HUES64 (cell line): Measurements from ENCODE around the gene CYP4F22.

Experiments used
- H3K27ac ChIP-seq: 2 replicates; pipeline ENCODE4 v1.7.0; 2013; ENCODE audit warnings: low read depth, low read length, inconsistent platforms
- H3K27me3 ChIP-seq: 2 replicates; pipeline ENCODE4 v1.6.1; 2013; ENCODE audit warnings: mild to moderate bottlenecking, low read length; ENCODE audit not compliant: insufficient read depth
- H3K36me3 ChIP-seq: 2 replicates; pipeline ENCODE4 v1.6.1; 2013; ENCODE audit warnings: mild to moderate bottlenecking, low read length; ENCODE audit not compliant: insufficient read depth
- H3K4me1 ChIP-seq: 2 replicates; pipeline ENCODE4 v1.6.1; 2013; ENCODE audit warnings: mild to moderate bottlenecking, low read length, moderate library complexity; ENCODE audit not compliant: insufficient read depth
- H3K4me3 ChIP-seq: 2 replicates; pipeline ENCODE4 v1.5.1; 2013; ENCODE audit warnings: mild to moderate bottlenecking, low read length, moderate library complexity
- H3K9ac ChIP-seq: 2 replicates; pipeline ENCODE4 v1.6.1; 2013; ENCODE audit warnings: mild to moderate bottlenecking, low read depth, low read length
- H3K9me3 ChIP-seq: 2 replicates; pipeline ENCODE4 v1.6.1; 2013; ENCODE audit warnings: low read depth, low read length; ENCODE audit not compliant: insufficient read depth
- WGBS: fragments of 150-250, 120-280 bp; methylation state at CpG from one replicate; pipeline ENCODE4 v1.1.7; 2013; ENCODE audit warnings: missing lambda C conversion rate; 5-methylcytosine and 5-hydroxymethylcytosine counted together

CYP4F22 gene

GRCh38 chr19:15544283-15544682, 36.0 kb downstream of the CYP4F22 start:
- H3K9ac ChIP-seq: no peak overlapping the region
- no peaks in the 10 kb centered on the region for H3K27me3 ChIP-seq
- H3K4me1 ChIP-seq: no peaks in the 10 kb centered on the region
- no peak overlapping the region; the same call in 1 of the 2 replicates for H3K4me3 ChIP-seq
- H3K27ac ChIP-seq: no peak overlapping the region
- H3K36me3 ChIP-seq: no peaks in the 10 kb centered on the region
- peaks cover 74% of the 10 kb centered on the region for H3K9me3 ChIP-seq

GRCh38 chr19:15544970-15545369, 36.6 kb downstream of the CYP4F22 start:
- H3K9me3 ChIP-seq: peaks cover 75% of the 10 kb centered on the region
- H3K9ac ChIP-seq: no peak overlapping the region
- no peaks in the 10 kb centered on the region for H3K4me1 ChIP-seq
- 60% methylated on average over 1 of the region's 1 CpG for WGBS
- H3K27me3 ChIP-seq: no peaks in the 10 kb centered on the region
- no peak overlapping the region for H3K27ac ChIP-seq
- no peak overlapping the region for H3K4me3 ChIP-seq
- H3K36me3 ChIP-seq: no peaks in the 10 kb centered on the region

- H3K9me3 ChIP-seq: peaks cover 72% of the 10 kb centered on the region
- no peak overlapping the region for H3K9ac ChIP-seq
- H3K27me3 ChIP-seq: no peaks in the 10 kb centered on the region
- no peaks in the 10 kb centered on the region for H3K36me3 ChIP-seq
- 71% methylated on average over 2 of the region's 2 CpGs for WGBS
- H3K27ac ChIP-seq: no peak overlapping the region
- H3K4me1 ChIP-seq: no peaks in the 10 kb centered on the region
- no peak overlapping the region for H3K4me3 ChIP-seq
Measured at GRCh38 chr19:15548648-15549047, 40.3 kb downstream of the CYP4F22 start.

- Histone ChIP-seq H3K9ac (no peak overlapping the region), H3K9me3 (peaks cover 63% of the 10 kb centered on the region), H3K4me3 (no peak overlapping the region), H3K36me3 (no peaks in the 10 kb centered on the region), H3K27me3 (no peaks in the 10 kb centered on the region), H3K4me1 (no peaks in the 10 kb centered on the region), H3K27ac (no peak overlapping the region)
- WGBS: 81% methylated on average over 4 of the region's 5 CpGs
Measured at GRCh38 chr19:15549581-15549980, 41.3 kb downstream of the CYP4F22 start.

GRCh38 chr19:15550273-15550672, 41.9 kb downstream of the CYP4F22 start:
- no peak overlapping the region for H3K9ac ChIP-seq
- no peak overlapping the region for H3K4me3 ChIP-seq
- no peaks in the 10 kb centered on the region for H3K4me1 ChIP-seq
- peaks cover 57% of the 10 kb centered on the region for H3K9me3 ChIP-seq
- H3K27ac ChIP-seq: no peak overlapping the region
- no peaks in the 10 kb centered on the region for H3K27me3 ChIP-seq
- WGBS: 76% methylated on average over 3 of the region's 3 CpGs
- H3K36me3 ChIP-seq: no peaks in the 10 kb centered on the region

GRCh38 chr19:15550929-15551292, 42.6 kb downstream of the CYP4F22 start:
- 74% methylated on average over 8 of the region's 8 CpGs for WGBS
- Histone ChIP-seq H3K27ac (no peak overlapping the region), H3K4me1 (no peaks in the 10 kb centered on the region), H3K9me3 (peaks cover 52% of the 10 kb centered on the region), H3K36me3 (no peaks in the 10 kb centered on the region), H3K4me3 (no peak overlapping the region), H3K27me3 (no peaks in the 10 kb centered on the region), H3K9ac (no peak overlapping the region)

- no peak overlapping the region for H3K4me3 ChIP-seq
- H3K4me1 ChIP-seq: no peaks in the 10 kb centered on the region
- no peaks in the 10 kb centered on the region for H3K27me3 ChIP-seq
- peaks cover 48% of the 10 kb centered on the region for H3K9me3 ChIP-seq
- no peaks in the 10 kb centered on the region for H3K36me3 ChIP-seq
- no peak overlapping the region for H3K9ac ChIP-seq
- 80% methylated on average over 40 of the region's 40 CpGs for WGBS
- no peak overlapping the region for H3K27ac ChIP-seq
Measured at GRCh38 chr19:15551293-15552004, 43.1 kb downstream of the CYP4F22 start.

GRCh38 chr19:15555021-15555420, 46.7 kb downstream of the CYP4F22 start:
- Histone ChIP-seq H3K27ac (no peak overlapping the region), H3K4me3 (no peak overlapping the region), H3K27me3 (no peaks in the 10 kb centered on the region), H3K36me3 (no peaks in the 10 kb centered on the region), H3K9ac (no peak overlapping the region), H3K9me3 (peaks cover 27% of the 10 kb centered on the region), H3K4me1 (no peaks in the 10 kb centered on the region)
- WGBS: 67% methylated on average over 17 of the region's 17 CpGs

- no peaks in the 10 kb centered on the region for H3K36me3 ChIP-seq
- no peak overlapping the region for H3K27ac ChIP-seq
- H3K4me3 ChIP-seq: peak overlapping the region; percentile 15; the same call in 1 of the 2 replicates
- H3K9ac ChIP-seq: no peak overlapping the region
- H3K9me3 ChIP-seq: peaks cover 27% of the 10 kb centered on the region
- no peaks in the 10 kb centered on the region for H3K27me3 ChIP-seq
- 20% methylated on average over 49 of the region's 49 CpGs for WGBS
- H3K4me1 ChIP-seq: no peaks in the 10 kb centered on the region
Measured at GRCh38 chr19:15555759-15556633, 47.7 kb downstream of the CYP4F22 start.

- no peak overlapping the region for H3K4me3 ChIP-seq
- no peaks in the 10 kb centered on the region for H3K4me1 ChIP-seq
- no peak overlapping the region for H3K27ac ChIP-seq
- WGBS: 22% methylated on average over 6 of the region's 7 CpGs
- no peaks in the 10 kb centered on the region for H3K36me3 ChIP-seq
- H3K9me3 ChIP-seq: peaks cover 25% of the 10 kb centered on the region
- no peak overlapping the region for H3K9ac ChIP-seq
- no peaks in the 10 kb centered on the region for H3K27me3 ChIP-seq
Measured at GRCh38 chr19:15556634-15557181, 48.4 kb downstream of the CYP4F22 start.

GRCh38 chr19:15557223-15557622, 48.9 kb downstream of the CYP4F22 start:
- Histone ChIP-seq H3K9ac (no peak overlapping the region), H3K9me3 (peaks cover 23% of the 10 kb centered on the region), H3K27me3 (no peaks in the 10 kb centered on the region), H3K4me1 (no peaks in the 10 kb centered on the region), H3K36me3 (no peaks in the 10 kb centered on the region), H3K27ac (no peak overlapping the region), H3K4me3 (no peak overlapping the region)
- WGBS: 96% methylated on average over 3 of the region's 4 CpGs
